Caco-2 (cell line): Measurements from ENCODE around the gene CPEB2. TPM values are rescaled to one million over a fixed set of nuclear protein-coding genes. Genes with fewer than 3 reads are reported as not detected.
A peak's percentile ranks its signal among the peaks of the same experiment; 100 is the strongest.

Experiments used
- BruUV-seq: library from RNA; stranded (reverse); fragments of 400-500 nt; replicated peaks from 2 replicates; lab custom pipeline; 2021; lab: Mats Ljungman, UMichigan
- CTCF ChIA-PET: fragments of 300-600 bp; sonication (Branson Sonifier 250); formaldehyde crosslinking; loops from one replicate; lab custom pipeline; 2022; ENCODE audit warnings: antibody characterized with exemption; lab: Charles Lee
- POLR2A ChIA-PET: fragments of 300-600 bp; sonication (Branson Sonifier 250); formaldehyde crosslinking; loops from one replicate; lab custom pipeline; 2022; ENCODE audit warnings: antibody characterized with exemption; lab: Charles Lee
- DNase-seq, 2 experiments: peaks; one replicate each; pipeline versions ENCODE4 v3.0.0 to v3.0.0-alpha.2; 2020 to 2022
- H3K27me3 ChIP-seq: replicated peaks from 2 replicates; pipeline ENCODE4 v1.6.0; 2011; ENCODE audit warnings: low read length; ENCODE audit not compliant: control insufficient read depth, insufficient read depth
- H3K36me3 ChIP-seq: 2 replicates; pipeline ENCODE4 v1.5.1; 2011; ENCODE audit warnings: low read length; ENCODE audit not compliant: control insufficient read depth, insufficient read depth
- H3K4me1 ChIP-seq: fragments of 250-450 bp; sonication (Bioruptor Pico); 2 replicates; pipeline ENCODE4 v1.5.1; 2020; ENCODE audit warnings: mild to moderate bottlenecking
- H3K4me3 ChIP-seq: 2 replicates; pipeline ENCODE4 v1.5.1; 2011; ENCODE audit warnings: low read depth, mild to moderate bottlenecking, control low read depth, low read length
- H3K9me3 ChIP-seq: fragments of 250-450 bp; sonication (Bioruptor Pico); 2 replicates; pipeline ENCODE4 v1.5.1; 2020; ENCODE audit warnings: mild to moderate bottlenecking, moderate library complexity
- H3K27ac Mint-ChIP-seq: one replicate; pipeline ENCODE4 v1.8.0; 2022; ENCODE audit warnings: mixed read lengths; ENCODE audit not compliant: unreplicated experiment
- H3K27me3 Mint-ChIP-seq: one replicate; pipeline ENCODE4 v1.8.0; 2022; ENCODE audit warnings: mixed read lengths; ENCODE audit not compliant: insufficient read depth, unreplicated experiment
- H3K36me3 Mint-ChIP-seq: one replicate; pipeline ENCODE4 v1.8.0; 2022; ENCODE audit warnings: mild to moderate bottlenecking, mixed read lengths; ENCODE audit not compliant: insufficient read depth, unreplicated experiment
- H3K4me1 Mint-ChIP-seq: one replicate; pipeline ENCODE4 v1.8.0; 2022; ENCODE audit warnings: low read depth, mixed read lengths; ENCODE audit not compliant: unreplicated experiment
- H3K4me3 Mint-ChIP-seq: one replicate; pipeline ENCODE4 v1.8.0; 2022; ENCODE audit warnings: mild to moderate bottlenecking, moderate library complexity, mixed read lengths; ENCODE audit not compliant: unreplicated experiment
- H3K9me3 Mint-ChIP-seq: one replicate; pipeline ENCODE4 v1.8.0; 2022; ENCODE audit warnings: mixed read lengths; ENCODE audit not compliant: unreplicated experiment
- intact Hi-C: fragments of 100-400 bp; cut with micrococcal nuclease; formaldehyde crosslinking; loops from one replicate; pipeline ENCODE4 v1.10.0; 2022; ENCODE audit not compliant: unreplicated experiment
- total RNA-seq: library from RNA; stranded (reverse); gene quantifications from 2 replicates; pipeline ENCODE4 v1.2.3, GENCODE V29; 2022
- TF ChIP-seq, protein P1 (sequence below), 2 experiments: fragments of 200-600 bp in 1 of 2; IDR thresholded peaks; 1 replicate in 1 of 2; 2 replicates in 1 of 2; pipeline versions ENCODE4 v1.5.1 to v1.8.0; 2011 to 2022; ENCODE audit warnings: antibody characterized with exemption in 1 of 2, control low read depth in 1 of 2, inconsistent platforms in 1 of 2, low read depth in 1 of 2, low read length in 1 of 2, mild to moderate bottlenecking in 1 of 2, moderate library complexity in 1 of 2; ENCODE audit not compliant: insufficient read depth in 1 of 2, severe bottlenecking in 1 of 2, unreplicated experiment in 1 of 2

CPEB2 gene
- total RNA-seq, 1 experiment from 2014 or later: 0.18 TPM

DNA sequence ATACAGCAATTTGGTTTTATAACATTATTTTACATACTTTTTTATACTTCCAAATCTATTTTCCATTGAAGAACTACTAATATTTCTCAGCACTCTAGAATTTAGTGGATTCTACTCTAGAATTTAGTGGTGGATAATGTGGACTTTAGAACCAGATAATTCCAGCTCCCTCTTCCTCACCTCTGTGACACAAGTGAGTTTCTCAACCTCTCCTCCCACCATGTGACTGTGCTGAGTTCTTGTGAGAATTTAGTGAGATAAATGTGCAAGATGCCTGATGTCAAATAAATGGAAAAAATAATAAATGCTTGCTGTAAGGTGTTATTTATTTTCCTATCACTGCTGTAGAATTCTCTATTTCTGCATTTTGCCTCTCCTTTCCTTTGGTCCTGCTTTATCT, 107.3 kb downstream of the CPEB2 start:
- H3K27me3 ChIP-seq: no peaks in the 10 kb centered on the region
- TF ChIP-seq, protein P1, sequence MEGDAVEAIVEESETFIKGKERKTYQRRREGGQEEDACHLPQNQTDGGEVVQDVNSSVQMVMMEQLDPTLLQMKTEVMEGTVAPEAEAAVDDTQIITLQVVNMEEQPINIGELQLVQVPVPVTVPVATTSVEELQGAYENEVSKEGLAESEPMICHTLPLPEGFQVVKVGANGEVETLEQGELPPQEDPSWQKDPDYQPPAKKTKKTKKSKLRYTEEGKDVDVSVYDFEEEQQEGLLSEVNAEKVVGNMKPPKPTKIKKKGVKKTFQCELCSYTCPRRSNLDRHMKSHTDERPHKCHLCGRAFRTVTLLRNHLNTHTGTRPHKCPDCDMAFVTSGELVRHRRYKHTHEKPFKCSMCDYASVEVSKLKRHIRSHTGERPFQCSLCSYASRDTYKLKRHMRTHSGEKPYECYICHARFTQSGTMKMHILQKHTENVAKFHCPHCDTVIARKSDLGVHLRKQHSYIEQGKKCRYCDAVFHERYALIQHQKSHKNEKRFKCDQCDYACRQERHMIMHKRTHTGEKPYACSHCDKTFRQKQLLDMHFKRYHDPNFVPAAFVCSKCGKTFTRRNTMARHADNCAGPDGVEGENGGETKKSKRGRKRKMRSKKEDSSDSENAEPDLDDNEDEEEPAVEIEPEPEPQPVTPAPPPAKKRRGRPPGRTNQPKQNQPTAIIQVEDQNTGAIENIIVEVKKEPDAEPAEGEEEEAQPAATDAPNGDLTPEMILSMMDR (IDR thresholded peaks at IDR 0.05; ENCODE audit: insufficient read depth in 1 of 2, low read depth in 1 of 2, low read length in 1 of 2, severe bottlenecking in 1 of 2, unreplicated experiment in 1 of 2): no peak
- H3K36me3 ChIP-seq: no peaks in the 10 kb centered on the region
- Mint-ChIP-seq H3K4me1 (peaks cover 11% of the 10 kb centered on the region), H3K36me3 (no peaks in the 10 kb centered on the region), H3K9me3 (no peaks in the 10 kb centered on the region), H3K4me3 (no peak overlapping the region), H3K27me3 (no peaks in the 10 kb centered on the region), H3K27ac (no peak overlapping the region)
- no peak for DNase-seq
- ChIA-PET CTCF (no interaction called here), POLR2A (no interaction called here)
- H3K4me3 ChIP-seq: no peak overlapping the region
- intact Hi-C loops: no loop called here
- no TSS peak for BruUV-seq
- H3K4me1 ChIP-seq: peaks cover 19% of the 10 kb centered on the region
- no peaks in the 10 kb centered on the region for H3K9me3 ChIP-seq

- H3K4me3 ChIP-seq: no peak overlapping the region
- Mint-ChIP-seq H3K4me3 (no peak overlapping the region), H3K4me1 (peaks cover 11% of the 10 kb centered on the region), H3K27me3 (no peaks in the 10 kb centered on the region), H3K9me3 (no peaks in the 10 kb centered on the region), H3K36me3 (no peaks in the 10 kb centered on the region), H3K27ac (no peak overlapping the region)
- H3K4me1 ChIP-seq: peaks cover 19% of the 10 kb centered on the region
- H3K36me3 ChIP-seq: no peaks in the 10 kb centered on the region
- no TSS peak for BruUV-seq
- ChIA-PET CTCF (no interaction called here), POLR2A (no interaction called here)
- H3K27me3 ChIP-seq: no peaks in the 10 kb centered on the region
- intact Hi-C loops: no loop called here
- no peaks in the 10 kb centered on the region for H3K9me3 ChIP-seq
- peak; percentile 5 to 56 for DNase-seq
- TF ChIP-seq, protein P1 (IDR thresholded peaks at IDR 0.05; ENCODE audit: insufficient read depth in 1 of 2, low read depth in 1 of 2, low read length in 1 of 2, severe bottlenecking in 1 of 2, unreplicated experiment in 1 of 2): no peak
These were observed 107.9 kb downstream of the CPEB2 start for GRCh38 chr4:15110120-15110571.

DNA sequence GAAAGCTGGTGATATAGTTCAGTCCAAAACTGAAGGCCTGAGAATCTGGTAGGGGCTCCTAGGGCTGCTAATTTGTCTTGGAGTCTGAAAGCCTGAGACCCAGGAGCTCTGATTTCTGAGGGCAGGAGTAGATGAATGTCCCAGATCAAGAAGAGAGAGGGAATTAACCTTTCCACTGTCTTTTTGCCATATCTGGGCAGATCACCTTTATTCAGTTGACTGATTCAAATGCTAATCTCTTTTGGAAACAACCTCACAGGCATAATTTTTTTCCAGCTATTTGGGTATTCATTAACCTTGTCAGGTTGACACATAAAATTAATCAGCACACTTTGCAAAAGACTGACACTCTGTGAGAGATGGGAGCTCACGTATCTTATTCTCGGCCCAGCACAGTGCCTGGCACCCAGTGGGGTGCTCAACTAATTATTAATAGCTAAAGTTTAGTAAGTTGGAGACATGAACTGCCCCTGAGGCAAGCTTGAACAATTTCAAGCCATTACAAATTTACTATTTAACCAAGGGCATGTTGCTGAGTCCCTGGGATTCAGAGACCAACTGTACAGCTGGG, 114.3 kb downstream of the CPEB2 start:
- no peaks in the 10 kb centered on the region for H3K27me3 ChIP-seq
- Mint-ChIP-seq H3K36me3 (no peaks in the 10 kb centered on the region), H3K4me3 (no peak overlapping the region), H3K27me3 (no peaks in the 10 kb centered on the region), H3K4me1 (no peaks in the 10 kb centered on the region), H3K9me3 (peaks cover 13% of the 10 kb centered on the region), H3K27ac (no peak overlapping the region)
- H3K36me3 ChIP-seq: no peaks in the 10 kb centered on the region
- BruUV-seq: no TSS peak
- no peak for DNase-seq
- CTCF ChIA-PET: no interaction called here
- TF ChIP-seq, protein P1 (IDR thresholded peaks at IDR 0.05; ENCODE audit: insufficient read depth in 1 of 2, low read depth in 1 of 2, low read length in 1 of 2, severe bottlenecking in 1 of 2, unreplicated experiment in 1 of 2): no peak
- no peaks in the 10 kb centered on the region for H3K9me3 ChIP-seq
- no peak overlapping the region for H3K4me3 ChIP-seq
- POLR2A ChIA-PET: no interaction called here
- 0 out of 2 replicates have a peak, but pooled peaks cover 3% of the 10 kb centered on the region for H3K4me1 ChIP-seq
- intact Hi-C loops: no loop called here
